ENCODE measurements around the gene PRRX2. TPM values are rescaled to one million over a fixed set of nuclear protein-coding genes. Genes with fewer than 3 reads are reported as not detected.

PRRX2 gene
- total and polyA plus RNA-seq, 7 donors: 0.46 to 4.7 (median 2.0) TPM; not detected in 1

- TF ChIP-seq EP300 (IDR thresholded peaks at IDR 0.05): no peak
- no peak for TF ChIP-seq CTCF (IDR thresholded peaks at IDR 0.05)
- no peak for TF ChIP-seq POLR2A (IDR thresholded peaks at IDR 0.05)
- TF ChIP-seq POLR2AphosphoS5 (IDR thresholded peaks at IDR 0.05): no peak
- H3K9me3 ChIP-seq: no peaks in the 10 kb centered on the region
- WGBS, 2 donors: 84 to 91% methylated on average over 13 of the region's 13 CpGs
- H3K4me3 ChIP-seq: no peak overlapping the region
- H3K27me3 ChIP-seq: peaks cover 14 to 37% (median 25%) of the 10 kb centered on the region in 3 donors
- H3K36me3 ChIP-seq: no peaks in the 10 kb centered on the region
- peaks cover 0 to 17% (median 13%) of the 10 kb centered on the region in 4 donors for H3K4me1 ChIP-seq
- no peak for DNase-seq
- intact Hi-C loops (cut with DNase I): loop anchor here (5.0 kb wide), 1 partner anchor 42 kb away; no protein-coding TSS in a partner anchor
- H3K27ac ChIP-seq: no peak overlapping the region
These were observed 4.5 kb downstream of the PRRX2 start for GRCh38 chr9:129669946-129670345.

DNA sequence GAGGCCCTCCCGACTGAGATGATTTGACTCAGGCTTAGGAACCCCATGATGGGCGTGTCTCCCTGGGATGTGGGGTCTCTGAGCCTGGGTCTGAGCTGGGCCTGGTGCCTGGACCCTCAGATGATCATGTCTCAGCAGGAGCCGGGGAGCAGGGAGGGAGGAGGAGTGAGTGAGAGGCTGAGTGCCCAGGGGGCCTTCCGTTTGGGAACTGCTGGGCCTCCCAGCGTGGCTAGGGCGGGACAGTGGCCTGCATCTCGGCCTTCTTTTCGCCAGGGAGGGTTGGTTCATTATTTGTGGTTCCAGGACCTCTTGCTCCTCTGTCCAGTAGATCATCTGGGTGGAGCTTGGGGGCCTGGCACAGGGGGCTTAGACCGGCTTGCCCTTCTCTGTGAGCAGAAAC, 5.6 kb downstream of the PRRX2 start:
- peaks cover 7 to 38% (median 26%) of the 10 kb centered on the region in 3 donors for H3K27me3 ChIP-seq
- no peak overlapping the region for H3K4me3 ChIP-seq
- H3K27ac ChIP-seq: no peak overlapping the region
- intact Hi-C loops (cut with DNase I): no loop called here
- H3K4me1 ChIP-seq: peaks cover 0 to 12% (median 12%) of the 10 kb centered on the region in 4 donors
- DNase-seq: no peak
- TF ChIP-seq POLR2A (IDR thresholded peaks at IDR 0.05): no peak
- no peak for TF ChIP-seq EP300 (IDR thresholded peaks at IDR 0.05)
- TF ChIP-seq CTCF (IDR thresholded peaks at IDR 0.05): no peak
- TF ChIP-seq POLR2AphosphoS5 (IDR thresholded peaks at IDR 0.05): no peak
- no peaks in the 10 kb centered on the region for H3K36me3 ChIP-seq
- no peaks in the 10 kb centered on the region for H3K9me3 ChIP-seq
- 83 to 84% methylated on average over 9 of the region's 9 CpGs for WGBS, 2 donors

GRCh38 chr9:129671519-129671918, 6.1 kb downstream of the PRRX2 start:
- peaks cover 0 to 8% (median 8%) of the 10 kb centered on the region in 4 donors for H3K4me1 ChIP-seq
- no peak overlapping the region for H3K27ac ChIP-seq
- intact Hi-C loops (cut with DNase I): no loop called here
- peaks cover 2 to 38% (median 22%) of the 10 kb centered on the region in 3 donors for H3K27me3 ChIP-seq
- DNase-seq: no peak
- H3K36me3 ChIP-seq: no peaks in the 10 kb centered on the region
- WGBS, 2 donors: 81 to 85% methylated on average over 7 of the region's 7 CpGs
- H3K9me3 ChIP-seq: no peaks in the 10 kb centered on the region
- TF ChIP-seq EP300 (IDR thresholded peaks at IDR 0.05) (no peak), POLR2A (IDR thresholded peaks at IDR 0.05) (no peak), CTCF (IDR thresholded peaks at IDR 0.05) (no peak), POLR2AphosphoS5 (IDR thresholded peaks at IDR 0.05) (no peak)
- H3K4me3 ChIP-seq: no peak overlapping the region

DNA sequence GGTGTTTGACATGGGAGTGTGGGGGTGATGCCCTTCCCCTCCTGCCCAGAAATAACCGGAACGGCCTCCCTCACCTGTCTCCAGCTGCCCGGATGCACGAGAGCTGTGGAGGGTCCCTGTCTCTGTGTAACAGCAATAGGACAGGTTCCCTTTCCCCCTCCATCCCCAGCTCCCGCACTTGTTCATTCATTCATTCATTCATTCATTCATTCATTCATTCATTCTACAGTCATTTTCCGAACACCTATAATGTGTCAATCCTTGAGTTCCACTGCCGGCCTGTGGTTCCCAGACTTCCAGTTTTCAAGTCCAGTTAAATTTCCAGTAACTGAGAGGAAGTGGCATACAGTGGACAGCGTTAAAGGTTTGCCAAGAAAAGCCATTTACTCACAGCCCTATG, 7.3 kb downstream of the PRRX2 start:
- H3K27me3 ChIP-seq: peaks cover 0 to 32% (median 13%) of the 10 kb centered on the region in 3 donors
- no peaks in the 10 kb centered on the region for H3K36me3 ChIP-seq
- TF ChIP-seq EP300 (IDR thresholded peaks at IDR 0.05): no peak
- TF ChIP-seq CTCF (IDR thresholded peaks at IDR 0.05): no peak
- TF ChIP-seq POLR2A (IDR thresholded peaks at IDR 0.05): no peak
- no peak for TF ChIP-seq POLR2AphosphoS5 (IDR thresholded peaks at IDR 0.05)
- no peak for DNase-seq
- WGBS, 2 donors: 71 to 84% methylated on average over 8 of the region's 8 CpGs
- no peaks in the 10 kb centered on the region for H3K9me3 ChIP-seq
- H3K4me3 ChIP-seq: no peak overlapping the region
- intact Hi-C loops (cut with DNase I): no loop called here
- H3K27ac ChIP-seq: no peak overlapping the region
- H3K4me1 ChIP-seq: peaks cover 0 to 6% (median 5%) of the 10 kb centered on the region in 4 donors

GRCh38 chr9:129673602-129674001, 8.2 kb downstream of the PRRX2 start:
- Histone ChIP-seq H3K4me1 (peaks cover 0 to 6% (median 5%) of the 10 kb centered on the region in 4 donors), H3K27ac (no peak overlapping the region), H3K27me3 (peaks cover 0 to 27% (median 13%) of the 10 kb centered on the region in 3 donors), H3K36me3 (no peaks in the 10 kb centered on the region), H3K4me3 (no peak overlapping the region), H3K9me3 (no peaks in the 10 kb centered on the region)
- TF ChIP-seq CTCF (IDR thresholded peaks at IDR 0.05): no peak
- TF ChIP-seq POLR2A (IDR thresholded peaks at IDR 0.05): no peak
- TF ChIP-seq EP300 (IDR thresholded peaks at IDR 0.05): no peak
- no peak for TF ChIP-seq POLR2AphosphoS5 (IDR thresholded peaks at IDR 0.05)
- DNase-seq: no peak
- WGBS, 2 donors: 56 to 69% methylated on average over 12 of the region's 12 CpGs
- intact Hi-C loops (cut with DNase I): no loop called here

Measured in sigmoid colon (tissue), 7 donors.